ENCODE measurements around the gene GNB1. TPM values are rescaled to one million over a fixed set of nuclear protein-coding genes. Genes with fewer than 3 reads are reported as not detected.

The GNB1 gene
- total and polyA plus RNA-seq, 9 donors, result 52.3 to 216 (median 178) TPM

- peak overlapping the region; percentile 83 for H3K27ac ChIP-seq (ENCODE audit: low read length)
- peaks cover 15% of the 10 kb centered on the region for H3K36me3 ChIP-seq (ENCODE audit: control insufficient read depth, insufficient read depth, low read length)
- peak overlapping the region; percentile 70 for H3K4me3 ChIP-seq (ENCODE audit: low read length)
- 80% methylated on average over 4 of the region's 9 CpGs for WGBS (ENCODE audit: insufficient coverage)
- no peaks in the 10 kb centered on the region for H3K27me3 ChIP-seq (ENCODE audit: control insufficient read depth, insufficient read depth, low read length)
- H3K4me1 ChIP-seq (ENCODE audit: control insufficient read depth, insufficient read depth, low read length), result peaks cover 30% of the 10 kb centered on the region
- no peak for DNase-seq
- H3K9me3 ChIP-seq (replicated peaks; ENCODE audit: control insufficient read depth, low read depth, low read length), result peaks cover 4% of the 10 kb centered on the region
Measured at GRCh38 chr1:1776672-1777582, 114.0 kb downstream of the GNB1 start.

- Histone ChIP-seq H3K36me3 (ENCODE audit: control insufficient read depth, insufficient read depth, low read length) (peaks cover 23% of the 10 kb centered on the region), H3K4me3 (ENCODE audit: low read length) (no peak overlapping the region), H3K9me3 (replicated peaks; ENCODE audit: control insufficient read depth, low read depth, low read length) (peaks cover 12% of the 10 kb centered on the region), H3K27me3 (ENCODE audit: control insufficient read depth, insufficient read depth, low read length) (no peaks in the 10 kb centered on the region), H3K27ac (ENCODE audit: low read length) (no peak overlapping the region), H3K4me1 (ENCODE audit: control insufficient read depth, insufficient read depth, low read length) (peaks cover 23% of the 10 kb centered on the region)
- WGBS (ENCODE audit: insufficient coverage), result 85% methylated on average over 10 of the region's 11 CpGs
- DNase-seq, result no peak
Measured at GRCh38 chr1:1775327-1776226, 115.3 kb downstream of the GNB1 start.

GRCh38 chr1:1773874-1774273 is 117.0 kb downstream of the GNB1 start:
- Histone ChIP-seq H3K4me3 (ENCODE audit: low read length) (no peak overlapping the region), H3K36me3 (ENCODE audit: control insufficient read depth, insufficient read depth, low read length) (peaks cover 24% of the 10 kb centered on the region), H3K9me3 (replicated peaks; ENCODE audit: control insufficient read depth, low read depth, low read length) (peaks cover 12% of the 10 kb centered on the region), H3K27me3 (ENCODE audit: control insufficient read depth, insufficient read depth, low read length) (no peaks in the 10 kb centered on the region), H3K27ac (ENCODE audit: low read length) (no peak overlapping the region), H3K4me1 (ENCODE audit: control insufficient read depth, insufficient read depth, low read length) (peaks cover 15% of the 10 kb centered on the region)
- DNase-seq, result no peak
- 100% methylated on average over 2 of the region's 4 CpGs for WGBS (ENCODE audit: insufficient coverage)

GRCh38 chr1:1771096-1771495 is 119.8 kb downstream of the GNB1 start:
- H3K4me3 ChIP-seq (ENCODE audit: low read length), result no peak overlapping the region
- 100% methylated on average over 3 of the region's 3 CpGs for WGBS (ENCODE audit: insufficient coverage)
- no peak for DNase-seq
- no peak overlapping the region for H3K27ac ChIP-seq (ENCODE audit: low read length)
- no peaks in the 10 kb centered on the region for H3K27me3 ChIP-seq (ENCODE audit: control insufficient read depth, insufficient read depth, low read length)
- peaks cover 4% of the 10 kb centered on the region for H3K4me1 ChIP-seq (ENCODE audit: control insufficient read depth, insufficient read depth, low read length)
- H3K9me3 ChIP-seq (replicated peaks; ENCODE audit: control insufficient read depth, low read depth, low read length), result peaks cover 12% of the 10 kb centered on the region
- peaks cover 38% of the 10 kb centered on the region for H3K36me3 ChIP-seq (ENCODE audit: control insufficient read depth, insufficient read depth, low read length)

- H3K27ac ChIP-seq (ENCODE audit: low read length), result no peak overlapping the region
- WGBS (ENCODE audit: insufficient coverage), result no CpG with 5 or more reads among the region's 3 CpGs
- no peaks in the 10 kb centered on the region for H3K27me3 ChIP-seq (ENCODE audit: control insufficient read depth, insufficient read depth, low read length)
- H3K4me1 ChIP-seq (ENCODE audit: control insufficient read depth, insufficient read depth, low read length), result no peaks in the 10 kb centered on the region
- DNase-seq, result no peak
- H3K36me3 ChIP-seq (ENCODE audit: control insufficient read depth, insufficient read depth, low read length), result peaks cover 33% of the 10 kb centered on the region
- peaks cover 12% of the 10 kb centered on the region for H3K9me3 ChIP-seq (replicated peaks; ENCODE audit: control insufficient read depth, low read depth, low read length)
- no peak overlapping the region for H3K4me3 ChIP-seq (ENCODE audit: low read length)
Measured at GRCh38 chr1:1770102-1770501, 120.8 kb downstream of the GNB1 start.

GRCh38 chr1:1768249-1768992 is 122.5 kb downstream of the GNB1 start:
- Histone ChIP-seq H3K27ac (ENCODE audit: low read length) (no peak overlapping the region), H3K36me3 (ENCODE audit: control insufficient read depth, insufficient read depth, low read length) (peaks cover 46% of the 10 kb centered on the region), H3K4me3 (ENCODE audit: low read length) (no peak overlapping the region), H3K9me3 (replicated peaks; ENCODE audit: control insufficient read depth, low read depth, low read length) (peaks cover 12% of the 10 kb centered on the region), H3K27me3 (ENCODE audit: control insufficient read depth, insufficient read depth, low read length) (no peaks in the 10 kb centered on the region), H3K4me1 (ENCODE audit: control insufficient read depth, insufficient read depth, low read length) (no peaks in the 10 kb centered on the region)
- WGBS (ENCODE audit: insufficient coverage), result 91% methylated on average over 3 of the region's 7 CpGs
- no peak for DNase-seq

- Histone ChIP-seq H3K27ac (ENCODE audit: low read length) (no peak overlapping the region), H3K4me1 (ENCODE audit: control insufficient read depth, insufficient read depth, low read length) (no peaks in the 10 kb centered on the region), H3K9me3 (replicated peaks; ENCODE audit: control insufficient read depth, low read depth, low read length) (no peaks in the 10 kb centered on the region), H3K4me3 (ENCODE audit: low read length) (no peak overlapping the region), H3K36me3 (ENCODE audit: control insufficient read depth, insufficient read depth, low read length) (peaks cover 59% of the 10 kb centered on the region), H3K27me3 (ENCODE audit: control insufficient read depth, insufficient read depth, low read length) (no peaks in the 10 kb centered on the region)
- no peak for DNase-seq
- WGBS (ENCODE audit: insufficient coverage), result 98% methylated on average over 9 of the region's 23 CpGs
Measured at GRCh38 chr1:1764876-1765470, 125.9 kb downstream of the GNB1 start.

- Histone ChIP-seq H3K4me3 (ENCODE audit: low read length) (no peak overlapping the region), H3K27ac (ENCODE audit: low read length) (no peak overlapping the region), H3K9me3 (replicated peaks; ENCODE audit: control insufficient read depth, low read depth, low read length) (no peaks in the 10 kb centered on the region), H3K4me1 (ENCODE audit: control insufficient read depth, insufficient read depth, low read length) (no peaks in the 10 kb centered on the region), H3K36me3 (ENCODE audit: control insufficient read depth, insufficient read depth, low read length) (peaks cover 69% of the 10 kb centered on the region), H3K27me3 (ENCODE audit: control insufficient read depth, insufficient read depth, low read length) (no peaks in the 10 kb centered on the region)
- 91% methylated on average over 28 of the region's 32 CpGs for WGBS (ENCODE audit: insufficient coverage)
- no peak for DNase-seq
Measured at GRCh38 chr1:1763657-1764621, 126.9 kb downstream of the GNB1 start.
